Measurements from ENCODE around the gene GRID1. TPM values are rescaled to one million over a fixed set of nuclear protein-coding genes. Genes with fewer than 3 reads are reported as not detected.

Gene GRID1
- polyA plus RNA-seq, 1 donor (not counting 4 experiments of a cell fraction or from before 2014, with no cell fraction given), result 0.01 TPM

- Histone ChIP-seq H3K9me1 (ENCODE audit: control insufficient read depth, extremely low read depth, insufficient read depth, low read length) (no peaks in the 10 kb centered on the region), H4K20me1 (ENCODE audit: control insufficient read depth, extremely low read depth, insufficient read depth, low read length) (no peaks in the 10 kb centered on the region), H3K4me2 (ENCODE audit: control insufficient read depth, extremely low read depth, insufficient read depth, low read depth, low read length) (no peak overlapping the region), H2AFZ (ENCODE audit: control insufficient read depth, low read length) (no peak overlapping the region), H3K27me3 (ENCODE audit: control insufficient read depth, extremely low read depth, insufficient read depth, low read length) (no peaks in the 10 kb centered on the region), H3K79me2 (ENCODE audit: control insufficient read depth, insufficient read depth, low read length) (no peaks in the 10 kb centered on the region), H3K9me3 (ENCODE audit: control insufficient read depth, low read depth, low read length) (no peaks in the 10 kb centered on the region), H3K27ac (ENCODE audit: control insufficient read depth, insufficient read depth, low read length) (no peak overlapping the region), H3K4me3 (ENCODE audit: control insufficient read depth in 2 of 3, extremely low read depth in 1 of 3, insufficient read depth in 2 of 3, low read depth in 1 of 3, low read length in 3 of 3) (no peak overlapping the region), H3K4me1 (ENCODE audit: control insufficient read depth, extremely low read depth, insufficient read depth, low read length) (no peaks in the 10 kb centered on the region), H3K9ac (ENCODE audit: control insufficient read depth, extremely low read depth, insufficient read depth, low read length) (no peak overlapping the region), H3K36me3 (ENCODE audit: control insufficient read depth in 2 of 2, extremely low read depth in 1 of 2, insufficient read depth in 2 of 2, low read length in 2 of 2) (no peaks in the 10 kb centered on the region)
- no peak for FAIRE-seq
- TF ChIP-seq EZH2 (IDR thresholded peaks at IDR 0.05; ENCODE audit: low read length) (no peak), CTCF (optimal IDR thresholded peaks at IDR 0.05 in 1 of 3, IDR thresholded peaks at IDR 0.05 in 1 of 3, conservative IDR thresholded peaks at IDR 0.05 in 1 of 3; ENCODE audit: extremely low read depth in 1 of 3, insufficient read depth in 2 of 3, low read length in 3 of 3) (no peak)
- dilution Hi-C loops (cut with MboI; ENCODE audit: extremely low pct_ligation_motif_present, low sequenced_read_pairs), result no loop called here
- no peak for DNase-seq (ENCODE audit: low read depth, low spot score)
These were observed 598.7 kb downstream of the GRID1 start for GRCh38 chr10:85767891-85768290.

- no peaks in the 10 kb centered on the region for H3K9me1 ChIP-seq (ENCODE audit: control insufficient read depth, extremely low read depth, insufficient read depth, low read length)
- no peak for TF ChIP-seq CTCF (optimal IDR thresholded peaks at IDR 0.05 in 1 of 3, IDR thresholded peaks at IDR 0.05 in 1 of 3, conservative IDR thresholded peaks at IDR 0.05 in 1 of 3; ENCODE audit: extremely low read depth in 1 of 3, insufficient read depth in 2 of 3, low read length in 3 of 3)
- no peak for TF ChIP-seq EZH2 (IDR thresholded peaks at IDR 0.05; ENCODE audit: low read length)
- dilution Hi-C loops (cut with MboI; ENCODE audit: extremely low pct_ligation_motif_present, low sequenced_read_pairs), result no loop called here
- no peaks in the 10 kb centered on the region for H4K20me1 ChIP-seq (ENCODE audit: control insufficient read depth, extremely low read depth, insufficient read depth, low read length)
- H3K9ac ChIP-seq (ENCODE audit: control insufficient read depth, extremely low read depth, insufficient read depth, low read length), result no peak overlapping the region
- no peaks in the 10 kb centered on the region for H3K36me3 ChIP-seq (ENCODE audit: control insufficient read depth in 2 of 2, extremely low read depth in 1 of 2, insufficient read depth in 2 of 2, low read length in 2 of 2)
- H3K27ac ChIP-seq (ENCODE audit: control insufficient read depth, insufficient read depth, low read length), result no peak overlapping the region
- no peak for FAIRE-seq
- H3K79me2 ChIP-seq (ENCODE audit: control insufficient read depth, insufficient read depth, low read length), result no peaks in the 10 kb centered on the region
- H3K4me2 ChIP-seq (ENCODE audit: control insufficient read depth, extremely low read depth, insufficient read depth, low read depth, low read length), result no peak overlapping the region
- no peaks in the 10 kb centered on the region for H3K9me3 ChIP-seq (ENCODE audit: control insufficient read depth, low read depth, low read length)
- no peaks in the 10 kb centered on the region for H3K27me3 ChIP-seq (ENCODE audit: control insufficient read depth, extremely low read depth, insufficient read depth, low read length)
- no peak overlapping the region for H3K4me3 ChIP-seq (ENCODE audit: control insufficient read depth in 2 of 3, extremely low read depth in 1 of 3, insufficient read depth in 2 of 3, low read depth in 1 of 3, low read length in 3 of 3)
- H3K4me1 ChIP-seq (ENCODE audit: control insufficient read depth, extremely low read depth, insufficient read depth, low read length), result no peaks in the 10 kb centered on the region
- DNase-seq (ENCODE audit: low read depth, low spot score), result no peak
- H2AFZ ChIP-seq (ENCODE audit: control insufficient read depth, low read length), result no peak overlapping the region
These were observed 602.5 kb downstream of the GRID1 start for GRCh38 chr10:85764108-85764507.
